DMS153 (cell line): ENCODE measurements around the gene PSKH1.
A peak's percentile ranks its signal among the peaks of the same experiment; 100 is the strongest.
"Not testable (repeated sequence)": the region's sequence is repeated elsewhere in the genome, so short reads cannot be mapped to it uniquely, and the experiment has no call there.

Experiments
- DNase-seq: peaks from one replicate; lab custom pipeline; 2025; lab: John Stamatoyannopoulos, UW

Gene PSKH1

DNA sequence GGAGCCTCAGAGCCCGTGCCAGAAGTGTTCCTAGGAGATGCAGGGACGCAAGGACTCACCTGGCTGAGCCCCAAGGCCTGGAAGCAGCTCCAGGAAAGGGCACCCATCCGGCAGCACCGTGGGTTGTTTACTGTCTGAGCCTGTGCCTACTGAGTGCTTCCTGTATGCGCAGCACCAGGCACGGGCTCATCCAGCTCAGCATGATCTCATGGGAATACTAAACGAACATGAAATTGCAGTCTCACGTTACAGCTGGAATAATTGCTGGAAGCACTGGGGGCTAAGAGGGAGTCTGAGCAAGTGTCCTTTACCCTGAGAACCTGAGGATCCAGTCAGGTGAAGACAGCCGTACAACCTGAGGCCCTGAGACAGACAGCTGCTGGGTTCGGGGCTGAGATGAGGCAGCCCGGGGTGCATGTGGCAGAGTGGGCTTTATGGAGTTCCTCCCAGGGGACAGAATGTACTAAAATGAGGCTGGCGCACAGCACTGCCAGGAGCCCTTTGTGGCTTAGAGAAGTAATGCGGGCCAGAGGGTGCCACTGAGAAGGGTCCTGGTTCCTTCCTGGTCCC lies 33.2 kb downstream of the PSKH1 start:
- DNase-seq = peak; percentile 97

DNA sequence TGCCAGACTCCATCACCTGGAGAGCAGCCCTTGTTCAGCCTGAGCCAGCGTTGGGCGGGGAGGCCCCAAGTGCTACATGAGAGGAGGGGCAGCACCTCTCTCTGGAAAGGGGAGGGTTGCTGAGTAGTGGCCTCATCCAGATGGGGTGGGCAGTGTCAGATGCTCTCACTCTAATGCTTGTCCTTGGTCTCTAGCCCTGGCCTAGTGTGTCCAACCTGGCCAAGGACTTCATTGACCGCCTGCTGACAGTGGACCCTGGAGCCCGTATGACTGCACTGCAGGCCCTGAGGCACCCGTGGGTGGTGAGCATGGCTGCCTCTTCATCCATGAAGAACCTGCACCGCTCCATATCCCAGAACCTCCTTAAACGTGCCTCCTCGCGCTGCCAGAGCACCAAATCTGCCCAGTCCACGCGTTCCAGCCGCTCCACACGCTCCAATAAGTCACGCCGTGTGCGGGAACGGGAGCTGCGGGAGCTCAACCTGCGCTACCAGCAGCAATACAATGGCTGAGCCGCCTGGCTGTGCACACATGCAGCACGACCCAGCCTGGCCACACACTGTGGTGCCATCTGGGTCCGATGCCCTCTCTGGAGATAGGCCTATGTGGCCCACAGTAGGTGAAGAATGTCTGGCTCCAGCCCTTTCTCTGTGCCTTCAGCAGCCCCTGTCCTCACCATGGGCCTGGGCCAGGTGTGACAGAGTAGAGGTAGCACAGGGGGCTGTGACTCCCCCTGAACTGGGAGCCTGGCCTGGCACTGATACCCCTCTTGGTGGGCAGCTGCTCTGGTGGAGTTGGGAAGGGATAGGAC lies 34.3 kb downstream of the PSKH1 start:
- DNase-seq = no peak

DNA sequence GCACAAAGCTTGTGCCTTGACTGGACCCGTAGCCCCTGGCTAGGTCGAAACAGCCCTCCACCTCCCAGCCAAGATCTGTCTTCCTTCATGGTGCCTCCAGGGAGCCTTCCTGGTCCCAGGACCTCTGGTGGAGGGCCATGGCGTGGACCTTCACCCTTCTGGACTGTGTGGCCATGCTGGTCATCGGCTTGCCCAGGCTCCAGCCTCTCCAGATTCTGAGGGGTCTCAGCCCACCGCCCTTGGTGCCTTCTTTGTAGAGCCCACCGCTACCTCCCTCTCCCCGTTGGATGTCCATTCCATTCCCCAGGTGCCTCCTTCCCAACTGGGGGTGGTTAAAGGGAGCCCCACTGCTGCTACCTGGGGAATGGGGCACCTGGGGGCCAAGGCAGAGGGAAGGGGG lies 35.1 kb downstream of the PSKH1 start:
- DNase-seq = no peak

DNA sequence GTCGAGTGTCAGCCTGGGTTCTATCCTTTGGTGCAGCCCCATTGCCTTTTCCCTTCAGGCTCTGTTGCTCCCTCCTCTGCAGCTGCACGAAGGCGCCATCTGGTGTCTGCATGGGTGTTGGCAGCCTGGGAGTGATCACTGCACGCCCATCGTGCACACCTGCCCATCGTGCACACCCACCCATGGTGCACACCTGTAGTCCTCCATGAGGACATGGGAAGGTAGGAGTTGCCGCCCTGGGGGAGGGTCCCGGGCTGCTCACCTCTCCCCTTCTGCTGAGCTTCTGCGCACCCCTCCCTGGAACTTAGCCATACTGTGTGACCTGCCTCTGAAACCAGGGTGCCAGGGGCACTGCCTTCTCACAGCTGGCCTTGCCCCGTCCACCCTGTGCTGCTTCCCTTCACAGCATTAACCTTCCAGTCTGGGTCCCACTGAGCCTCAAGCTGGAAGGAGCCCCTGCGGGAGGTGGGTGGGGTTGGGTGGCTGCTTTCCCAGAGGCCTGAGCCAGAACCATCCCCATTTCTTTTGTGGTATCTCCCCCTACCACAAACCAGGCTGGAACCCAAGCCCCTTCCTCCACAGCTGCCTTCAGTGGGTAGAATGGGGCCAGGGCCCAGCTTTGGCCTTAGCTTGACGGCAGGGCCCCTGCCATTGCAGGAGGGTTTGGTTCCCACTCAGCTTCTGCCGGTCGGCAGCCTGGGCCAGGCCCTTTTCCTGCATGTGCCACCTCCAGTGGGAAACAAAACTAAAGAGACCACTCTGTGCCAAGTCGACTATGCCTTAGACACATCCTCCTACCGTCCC lies 35.7 kb downstream of the PSKH1 start:
- DNase-seq = peak; percentile 20

DNA sequence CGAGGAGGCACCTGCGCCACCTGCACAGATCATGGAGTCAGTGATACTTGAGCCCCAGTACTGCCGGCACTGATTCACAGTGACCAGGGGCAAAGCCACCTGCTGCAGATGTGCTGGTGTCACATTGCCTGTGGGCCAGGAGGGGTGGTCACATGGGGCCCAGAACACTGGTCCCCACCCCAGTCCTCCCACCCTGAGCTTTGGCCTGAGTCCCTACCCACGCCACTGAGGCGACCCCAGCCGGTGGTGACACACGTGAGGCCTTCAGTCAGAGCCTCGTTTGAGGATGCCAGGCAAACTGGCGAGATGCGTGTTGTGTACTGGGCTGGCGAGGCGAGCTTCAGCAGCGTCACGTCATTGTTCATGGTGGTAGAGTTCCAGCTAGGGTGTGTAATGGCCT lies 37.1 kb downstream of the PSKH1 start:
- no peak for DNase-seq

DNA sequence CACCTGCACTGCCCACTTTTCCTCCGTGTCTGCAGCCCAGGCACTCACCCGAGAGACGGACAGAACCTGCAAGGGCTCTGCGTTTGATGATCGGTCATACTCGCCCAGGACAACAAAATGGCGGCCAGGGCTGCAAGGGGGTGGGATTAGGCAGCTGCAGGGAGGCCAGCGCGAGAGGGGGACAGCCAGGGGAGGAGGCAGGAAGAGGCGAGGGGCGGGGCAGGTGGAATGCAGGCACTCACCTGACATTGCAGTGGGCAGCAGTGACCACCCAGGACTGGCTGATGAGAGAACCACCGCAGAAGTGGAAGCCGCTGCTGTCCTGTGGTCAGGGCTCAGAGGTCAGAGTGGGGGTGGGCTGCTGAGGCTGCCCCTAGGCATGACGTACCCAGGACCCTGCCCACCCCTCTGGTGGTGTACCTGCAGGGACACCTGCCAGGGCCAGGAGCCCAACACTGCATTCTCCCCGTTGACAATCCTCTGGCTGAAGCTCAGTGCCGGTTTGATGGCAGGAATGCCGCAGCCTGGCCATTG lies 37.7 kb downstream of the PSKH1 start:
- DNase-seq = no peak

DNA sequence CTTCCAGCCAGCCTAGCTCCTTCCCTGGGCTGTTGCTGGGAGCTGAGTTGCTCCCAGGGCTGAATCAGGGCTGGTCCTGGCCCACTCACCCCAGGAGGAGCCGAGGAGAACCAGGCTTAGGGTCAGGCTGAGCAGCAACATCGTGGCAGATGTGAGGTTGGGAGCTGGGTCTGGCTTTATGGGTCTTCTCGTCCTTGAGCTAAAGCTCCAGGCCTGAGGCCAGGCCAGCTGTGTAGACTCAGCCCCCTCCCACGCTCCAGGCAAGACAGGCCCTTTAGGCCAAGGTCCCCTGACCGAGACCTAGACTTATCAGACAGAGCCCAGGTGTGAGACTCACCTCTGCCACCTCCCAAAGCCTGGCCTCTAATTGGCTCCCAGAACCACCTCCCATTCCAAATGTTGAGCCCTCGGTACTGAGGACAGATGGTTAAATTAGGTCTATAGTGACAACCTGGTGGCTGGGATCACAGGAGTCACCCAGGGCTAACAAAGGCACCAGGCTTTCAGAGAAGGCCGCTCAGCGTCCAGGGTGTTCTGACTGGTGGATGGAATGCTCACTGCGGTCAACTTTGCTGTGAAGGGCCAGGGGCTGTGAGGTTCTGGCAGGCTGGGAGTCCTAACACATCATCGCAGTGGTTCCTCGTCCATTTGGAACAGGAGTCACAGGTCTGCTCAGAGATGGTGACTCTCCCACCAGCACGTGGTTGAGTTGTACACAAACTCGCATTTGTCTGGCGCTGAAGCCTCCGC lies 38.8 kb downstream of the PSKH1 start, which contains the start of gene CTRL:
CTRL (minus strand) TSS at position 151 of the 750 bp plus-strand sequence; CDS start at position 141, 10 bp downstream.
- no peak for DNase-seq

DNA sequence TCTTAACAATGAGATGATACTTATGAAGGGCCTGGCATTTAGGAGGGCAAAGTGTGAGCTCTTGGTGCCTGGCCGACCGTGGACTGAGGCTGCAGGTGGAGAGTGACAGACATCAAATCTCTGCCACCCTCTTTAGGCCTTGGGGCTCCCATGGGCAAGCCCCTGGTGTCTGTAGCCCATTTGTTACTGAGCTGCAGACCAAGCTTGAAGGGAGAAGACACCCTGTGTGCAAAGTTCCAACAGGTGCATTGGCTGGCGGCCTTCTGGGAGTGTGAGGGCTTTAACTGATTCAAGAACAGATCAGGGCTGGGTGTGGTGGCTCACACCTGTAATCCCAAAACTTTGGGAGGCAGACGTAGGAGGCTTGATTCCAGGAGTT lies 39.4 kb downstream of the PSKH1 start:
- no peak for DNase-seq

DNA sequence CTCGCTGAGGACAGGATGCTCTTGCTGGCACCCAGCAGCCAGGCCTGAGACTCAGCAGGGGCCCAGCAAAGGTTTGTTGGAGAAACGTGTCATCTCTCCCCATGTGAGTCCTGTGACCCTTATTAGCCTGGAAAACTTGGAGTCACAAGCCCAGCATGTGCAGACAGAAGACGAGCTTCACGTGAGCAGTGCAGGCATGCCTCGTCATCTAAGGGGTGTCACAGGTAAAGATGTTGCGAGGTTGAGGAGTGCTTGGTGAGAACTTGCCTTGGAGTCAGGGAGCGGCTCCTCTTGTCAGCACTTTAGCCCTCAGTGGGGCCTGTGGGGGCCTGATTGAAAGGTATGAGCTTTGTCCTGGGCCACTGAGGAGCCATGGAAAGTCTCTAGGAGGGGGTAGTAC lies 40.8 kb downstream of the PSKH1 start:
- no peak for DNase-seq

DNA sequence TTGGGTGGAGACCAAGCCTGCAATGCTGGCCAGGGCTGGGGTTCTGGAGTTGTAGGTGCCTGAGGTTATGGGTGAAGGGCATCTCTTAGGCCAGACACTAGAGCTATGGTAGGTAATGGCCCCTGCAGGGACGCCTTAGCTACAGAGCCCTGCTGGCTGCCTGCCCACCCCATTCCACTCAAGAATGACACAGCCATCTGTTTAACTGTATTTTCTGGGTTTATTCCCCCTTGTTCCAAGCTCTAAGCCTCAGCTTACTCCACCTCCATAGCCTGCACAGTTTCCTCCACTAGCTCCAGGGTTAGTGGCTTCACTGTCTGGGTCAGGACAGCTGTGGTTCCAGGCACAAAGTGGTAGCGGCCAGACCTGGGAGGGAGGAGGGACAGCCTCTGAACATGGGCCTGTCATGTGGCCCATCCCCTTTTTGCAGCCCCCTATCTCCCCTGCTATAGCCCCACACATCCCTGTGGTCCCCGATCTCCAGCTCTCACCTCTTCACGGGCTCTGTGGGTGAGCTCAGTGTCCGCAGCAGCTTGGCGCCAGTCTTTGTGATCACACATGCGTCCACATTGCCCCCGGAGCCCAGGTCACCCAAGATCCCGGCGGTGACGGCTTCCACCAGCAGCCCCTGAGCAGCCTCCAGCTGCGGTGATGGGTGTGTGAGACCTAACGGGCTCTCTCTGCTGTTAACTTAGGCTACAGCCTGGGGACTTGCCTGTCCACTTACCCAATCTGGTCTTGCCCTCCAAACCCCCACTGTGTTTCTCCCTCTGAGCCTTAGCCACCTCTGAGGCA lies 41.4 kb downstream of the PSKH1 start:
- DNase-seq = no peak

DNA sequence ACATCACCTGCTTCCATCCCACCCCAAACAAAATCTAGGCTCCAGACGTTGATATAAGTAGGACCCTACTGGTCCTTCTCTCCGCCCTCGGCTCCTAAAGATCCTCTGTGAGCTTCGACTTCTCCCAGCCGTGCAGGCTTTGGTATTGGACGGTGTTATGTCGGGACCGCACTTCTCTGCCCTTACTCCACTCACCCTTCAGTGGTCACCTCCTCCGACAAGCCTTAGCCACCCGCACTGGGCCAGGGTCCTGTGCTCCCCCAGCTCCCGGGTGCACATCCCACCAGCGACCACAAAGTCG lies 42.0 kb downstream of the PSKH1 start:
- DNase-seq = no peak

DNA sequence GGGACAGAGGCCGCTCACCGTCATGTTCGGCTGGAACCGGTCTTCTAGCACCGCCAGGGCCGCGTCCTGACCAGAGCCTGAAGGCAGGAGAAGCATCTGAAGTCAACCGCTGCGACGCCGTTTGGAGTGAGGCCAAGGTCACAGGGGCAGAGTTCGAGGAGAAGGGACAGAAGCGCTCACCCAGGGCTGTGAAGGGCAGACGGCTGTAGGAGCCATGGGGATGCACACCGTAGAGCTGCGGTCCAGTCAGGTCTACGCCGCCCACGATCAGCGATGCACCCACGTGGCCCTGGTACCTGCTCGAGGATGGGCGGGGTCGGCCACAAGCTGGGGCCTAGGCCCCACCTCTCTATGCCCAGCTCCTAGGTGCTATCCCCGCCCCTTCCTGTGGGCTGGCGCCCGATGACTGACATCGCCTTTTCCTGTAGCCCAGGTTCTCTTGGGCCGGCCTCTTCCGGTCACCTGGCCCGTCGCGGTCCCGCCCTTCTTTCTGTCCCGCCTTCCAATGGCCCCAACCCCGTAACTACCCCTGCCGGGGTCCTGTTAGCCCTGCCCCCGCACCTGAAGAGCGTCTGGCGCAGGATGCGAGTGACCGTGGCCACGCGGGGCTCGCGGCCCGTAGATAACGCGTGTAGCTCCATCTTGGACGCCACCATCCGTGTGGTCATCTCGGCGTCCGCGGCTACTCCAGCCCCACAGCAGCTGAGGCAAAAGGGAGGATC lies 42.5 kb downstream of the PSKH1 start:
- DNase-seq = peak; percentile 97

DNA sequence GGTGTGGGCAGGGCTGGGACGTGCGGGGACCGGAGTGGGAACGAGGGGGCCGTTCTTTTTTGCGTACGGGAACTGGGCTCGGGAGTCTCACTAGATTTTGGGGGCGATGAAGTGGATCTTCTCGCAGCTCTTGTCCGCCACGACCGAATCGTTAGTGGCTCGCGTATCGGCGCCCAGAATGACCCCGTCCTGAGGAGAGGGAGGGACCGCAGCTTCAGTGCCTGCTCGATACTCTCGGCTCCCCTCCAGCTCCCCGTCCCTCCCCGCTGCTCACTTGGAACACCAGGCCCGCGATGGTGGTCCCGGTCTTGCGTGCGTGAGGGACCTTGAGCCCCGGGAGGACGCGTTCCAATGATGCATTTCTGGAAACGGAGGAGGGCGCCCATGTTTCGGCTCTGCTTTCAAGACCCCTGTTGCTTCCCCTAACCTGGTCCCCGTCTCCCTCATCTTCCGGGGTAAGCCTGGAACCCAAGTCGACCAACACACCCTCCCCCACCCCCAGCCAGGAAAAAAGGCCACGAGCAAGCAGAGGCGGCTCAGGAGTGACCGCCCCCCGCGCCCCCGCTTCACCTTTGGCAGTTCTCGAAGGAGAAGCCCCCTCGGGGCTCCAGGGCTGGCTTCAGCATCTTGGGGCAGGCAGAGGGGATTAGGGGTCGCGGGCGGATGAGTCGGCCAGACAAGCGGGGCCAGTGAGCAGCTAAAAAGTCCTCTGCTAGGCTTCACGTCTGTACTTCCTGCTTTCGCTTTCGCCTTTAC lies 43.2 kb downstream of the PSKH1 start, which contains the start of gene PSMB10:
PSMB10 (minus strand) TSS at position 727 of the 756 bp plus-strand sequence; CDS start at position 626, 101 bp downstream.
- no peak for DNase-seq

DNA sequence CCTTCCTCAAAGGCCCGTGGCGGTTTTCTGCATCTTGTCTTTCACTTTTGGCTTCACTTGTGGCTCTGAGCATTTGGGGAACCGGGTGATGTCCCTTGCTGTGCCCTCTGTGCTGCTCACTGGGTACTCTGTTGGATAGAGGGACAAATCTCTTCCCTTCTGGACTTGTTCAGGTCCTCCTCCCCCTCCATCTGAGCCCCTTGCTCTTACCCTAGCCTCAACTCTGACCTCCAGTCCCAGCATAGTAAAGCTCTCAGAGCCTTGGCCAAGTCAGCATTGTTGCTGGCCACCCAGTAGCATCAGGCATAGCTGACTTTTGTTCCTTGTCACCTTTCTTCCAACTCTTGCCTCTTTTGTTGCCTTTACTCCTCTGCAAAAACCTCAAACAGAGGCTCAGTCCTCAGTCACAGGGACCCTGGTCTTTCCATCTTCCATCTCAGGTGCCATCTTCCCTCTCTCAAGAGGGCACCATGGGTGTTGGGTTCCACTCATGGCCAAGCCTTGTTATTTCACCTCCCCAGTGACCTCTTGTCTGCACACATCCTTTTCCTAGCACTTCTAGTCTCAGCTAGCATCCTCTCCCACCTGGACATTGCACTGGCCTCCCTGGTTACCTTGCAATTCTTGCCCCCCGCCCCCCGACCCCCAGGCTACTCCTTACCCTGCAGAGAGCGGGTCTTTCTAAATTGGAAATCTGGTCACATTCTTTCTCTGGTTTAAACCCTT lies 44.0 kb downstream of the PSKH1 start:
- no peak for DNase-seq

DNA sequence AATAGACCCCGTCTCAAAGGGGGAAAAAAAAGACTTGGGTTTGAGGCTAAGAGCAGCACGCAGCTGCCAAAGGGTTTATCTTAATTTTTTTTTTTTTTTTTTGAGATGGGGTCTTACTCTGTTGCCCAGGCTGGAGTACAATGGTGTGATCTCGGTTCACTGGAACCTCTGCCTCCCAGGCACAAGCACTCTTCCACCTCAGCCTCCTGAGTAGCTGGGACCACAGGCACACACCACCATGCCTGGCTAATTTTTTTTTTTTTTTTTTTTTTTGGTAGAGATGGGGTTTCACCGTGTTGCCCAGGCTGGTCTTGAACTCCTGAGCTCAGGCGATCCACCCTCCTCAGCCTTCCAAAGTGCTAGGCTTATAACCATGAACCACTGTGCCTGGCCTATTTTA lies 44.7 kb downstream of the PSKH1 start:
- not testable (repeated sequence) for DNase-seq

DNA sequence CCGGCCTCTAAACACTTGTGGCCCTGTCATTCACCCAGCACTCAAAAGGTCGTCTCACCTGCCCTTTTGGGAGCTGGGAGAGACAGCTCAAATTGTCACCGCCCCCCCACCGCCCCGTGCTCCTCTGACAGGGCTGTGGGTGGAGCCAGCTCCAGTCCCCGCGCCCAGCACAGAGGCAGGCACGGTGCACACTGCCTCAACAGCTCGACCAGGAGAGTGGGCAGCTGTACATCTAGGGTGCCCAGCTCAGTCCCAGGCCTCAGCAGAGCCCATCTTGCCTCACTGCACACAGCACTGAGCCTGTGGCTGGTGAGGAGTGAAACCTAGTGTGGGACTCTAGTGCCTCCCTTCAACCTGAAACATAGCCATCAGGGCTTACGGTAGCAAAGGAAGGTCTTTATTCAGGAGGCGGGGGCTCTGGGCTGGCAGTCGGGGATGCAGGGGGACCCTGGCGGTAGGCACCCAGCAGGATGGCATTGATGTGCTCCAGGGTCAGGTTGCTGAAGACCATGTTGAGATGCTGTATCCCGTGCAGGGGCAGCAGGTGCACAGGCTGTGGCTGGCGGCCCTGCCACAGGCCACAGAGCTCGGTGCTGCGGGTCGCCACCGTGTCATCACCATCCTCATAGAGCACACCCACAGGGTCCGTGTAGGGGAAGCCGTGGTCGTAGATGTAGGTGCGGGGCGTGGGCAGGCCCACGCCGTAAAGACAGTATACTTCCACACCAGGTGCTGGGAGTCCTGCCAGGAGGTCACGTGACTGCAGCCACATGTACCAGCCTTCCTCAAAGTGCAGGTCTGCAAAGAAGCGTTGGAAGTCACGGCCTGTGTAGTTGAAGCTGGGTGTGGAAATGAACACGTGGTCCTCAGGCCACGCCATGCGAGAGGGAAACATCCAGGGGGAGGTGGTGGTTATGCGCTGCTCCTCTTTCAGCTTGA lies 46.7 kb downstream of the PSKH1 start:
- DNase-seq = peak; percentile 40

DNA sequence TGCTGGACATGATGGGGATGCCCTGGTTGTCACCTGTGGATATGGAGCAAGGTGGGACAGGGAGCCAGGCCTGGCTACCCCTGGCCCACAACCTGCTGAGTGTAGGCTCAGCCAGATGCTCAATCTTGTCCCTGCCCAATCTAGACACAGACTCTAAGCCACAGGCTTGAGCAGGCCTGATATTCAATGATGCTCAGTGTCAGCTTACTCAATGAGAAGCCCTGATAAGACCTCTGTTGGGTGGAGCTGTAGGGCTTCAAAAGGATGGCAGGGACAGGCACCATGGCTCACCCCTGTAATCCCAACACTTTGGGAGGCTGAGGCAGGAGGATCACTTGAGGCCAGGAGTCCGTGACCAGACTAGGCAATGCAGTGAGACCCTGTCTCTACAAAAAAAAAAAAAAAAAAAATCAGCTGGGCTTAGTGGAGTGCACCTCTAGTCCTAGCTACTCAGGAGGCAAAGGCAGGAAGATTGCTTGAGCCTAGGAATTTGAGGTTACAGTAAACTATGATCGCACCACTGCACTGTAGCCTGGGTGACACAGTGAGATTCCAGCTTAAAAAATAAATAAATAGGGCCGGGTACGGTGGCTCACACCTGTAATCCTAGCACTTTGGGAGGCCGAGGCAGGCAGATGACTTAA lies 47.5 kb downstream of the PSKH1 start:
- DNase-seq = no peak
